Astrocyte of the spinal cord (primary cell): ENCODE results near the gene CHKB.

Experiments
- DNase-seq: peaks from one replicate; pipeline ENCODE4 v3.0.0; 2011; ENCODE audit warnings: low read depth, low spot score
- H3K4me3 ChIP-seq: 2 replicates; pipeline ENCODE4 v1.5.1; 2011; ENCODE audit warnings: low read depth, mild to moderate bottlenecking, low read length, moderate library complexity
- CTCF ChIP-seq: IDR thresholded peaks from 2 replicates; pipeline ENCODE4 v1.5.1; 2012; ENCODE audit warnings: low read depth, mild to moderate bottlenecking, low read length, inconsistent platforms
- in situ Hi-C: cut with HindIII; loops from 2 replicates; pipeline ENCODE4 v1.10.0; 2017; ENCODE audit warnings: low sequenced_read_pairs

CHKB gene

GRCh38 chr22:50561401-50562358, 21.0 kb downstream of the CHKB start:
- DNase-seq, result no peak
- in situ Hi-C loops, result no loop called here
- TF ChIP-seq CTCF, result no peak
- H3K4me3 ChIP-seq, result no peak overlapping the region

DNA sequence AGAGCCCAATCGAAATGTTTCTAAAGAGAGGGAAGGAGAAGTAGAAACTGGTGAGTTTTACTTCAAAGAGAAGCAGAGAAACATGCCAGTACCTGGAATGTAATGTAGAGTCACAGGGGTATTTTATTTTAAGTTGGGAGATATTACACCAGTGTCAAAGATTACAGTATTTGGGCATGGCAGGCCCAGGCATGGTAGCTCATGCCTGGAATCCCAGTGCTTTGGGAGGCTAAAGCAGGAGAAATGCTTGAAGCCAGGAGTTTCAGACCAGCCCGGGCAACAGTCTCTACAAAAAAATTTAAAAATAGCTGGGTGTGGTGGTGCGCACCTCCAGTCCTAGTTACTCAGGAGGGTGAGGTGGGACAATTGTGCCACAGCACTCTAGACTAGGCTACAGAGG, 22.6 kb downstream of the CHKB start:
- no peak overlapping the region for H3K4me3 ChIP-seq

DNA sequence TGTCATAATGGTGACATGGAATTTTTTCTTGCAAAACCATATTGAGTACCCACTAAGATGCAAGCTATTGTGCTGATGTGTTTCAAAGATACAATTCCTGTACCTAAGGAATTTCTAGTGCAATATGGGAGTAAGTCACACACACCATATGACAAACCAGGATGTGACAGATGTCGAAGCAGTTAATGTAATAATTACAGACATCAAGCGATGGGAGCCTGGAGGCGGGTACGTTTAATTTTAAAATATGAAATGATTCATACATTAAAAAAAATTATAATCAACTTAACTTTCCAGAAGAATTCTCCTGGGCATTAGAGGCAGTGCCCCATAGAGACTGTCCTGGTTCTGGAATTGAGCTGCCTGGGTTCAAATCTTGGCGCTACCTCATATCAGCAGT, 25.9 kb downstream of the CHKB start:
- H3K4me3 ChIP-seq, result no peak overlapping the region
- no peak for TF ChIP-seq CTCF
- in situ Hi-C loops, result no loop called here
- no peak for DNase-seq

More for the DNA sequence above, 22.6 kb downstream of the CHKB start:
- no peak for DNase-seq
- TF ChIP-seq CTCF, result no peak
- in situ Hi-C loops, result no loop called here

GRCh38 chr22:50553310-50553709, 29.3 kb downstream of the CHKB start:
- no peak for TF ChIP-seq CTCF
- in situ Hi-C loops, result no loop called here
- DNase-seq, result no peak
- no peak overlapping the region for H3K4me3 ChIP-seq

- in situ Hi-C loops, result no loop called here
- TF ChIP-seq CTCF, result no peak
- no peak overlapping the region for H3K4me3 ChIP-seq
- no peak for DNase-seq
Measured at GRCh38 chr22:50551160-50551752, 31.4 kb downstream of the CHKB start.

DNA sequence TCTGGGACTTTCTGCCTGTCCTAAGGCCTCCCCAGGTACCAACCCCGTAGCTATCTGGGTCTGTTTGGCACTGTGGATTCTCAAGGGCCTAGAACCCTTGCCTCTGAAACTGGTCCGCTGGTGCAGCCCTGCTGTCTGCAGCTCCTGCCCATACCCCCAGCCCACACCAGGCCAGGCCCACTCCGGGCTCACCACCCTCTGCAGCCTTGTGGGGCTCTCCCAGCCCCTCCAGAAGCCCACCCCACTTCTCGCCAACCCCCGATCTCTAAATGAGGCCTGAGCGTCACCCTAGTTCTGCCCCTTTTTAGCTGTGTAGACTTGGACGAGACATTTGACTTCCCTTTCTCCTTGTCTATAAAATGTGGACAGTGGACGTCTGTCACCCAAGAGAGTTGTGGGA, 32.3 kb downstream of the CHKB start:
- no peak for DNase-seq
- in situ Hi-C loops, result no loop called here
- H3K4me3 ChIP-seq, result no peak overlapping the region
- no peak for TF ChIP-seq CTCF
